Stimulated activated CD8-positive, alpha-beta memory T cell treated with anti-CD3 and anti-CD28 coated beads, Interleukin-7, amount 100 ng/mL, for 1 hour (primary cell): ENCODE results near the gene CDK2.

Source experiments
- DNase-seq, 2 donors: peaks; one replicate each; pipeline ENCODE4 v3.0.0-alpha.2; 2020; ENCODE audit warnings: low read depth in 2 of 2

Gene CDK2

DNA sequence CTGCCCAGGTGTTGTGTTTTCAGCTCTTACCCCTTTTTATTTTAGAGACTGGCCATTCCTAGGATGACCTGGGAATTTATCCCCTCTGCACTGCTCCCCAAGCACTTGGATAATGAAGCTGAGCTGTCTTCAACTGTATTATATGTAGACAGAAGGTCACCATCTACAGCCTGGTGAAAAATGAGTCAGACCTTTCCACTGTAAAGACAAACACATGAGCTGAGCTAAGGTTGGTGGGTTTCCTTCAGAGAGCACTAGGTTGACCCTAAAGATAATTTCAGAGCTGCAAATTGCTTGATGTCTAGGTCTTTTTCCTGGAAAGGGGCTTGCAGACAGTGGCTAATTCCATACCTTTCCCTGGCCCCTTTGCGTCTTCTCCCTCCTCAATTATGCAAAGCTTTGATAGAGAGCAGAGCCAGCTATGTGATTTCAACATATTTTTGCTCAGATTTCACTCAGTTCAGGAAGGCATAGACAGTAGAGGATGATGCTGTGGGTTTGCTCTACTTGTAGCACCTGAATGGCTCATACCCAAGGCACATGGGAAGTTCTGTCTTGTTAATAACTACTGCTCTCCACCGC lies 45.0 kb downstream of the CDK2 start:
- DNase-seq = no peak

DNA sequence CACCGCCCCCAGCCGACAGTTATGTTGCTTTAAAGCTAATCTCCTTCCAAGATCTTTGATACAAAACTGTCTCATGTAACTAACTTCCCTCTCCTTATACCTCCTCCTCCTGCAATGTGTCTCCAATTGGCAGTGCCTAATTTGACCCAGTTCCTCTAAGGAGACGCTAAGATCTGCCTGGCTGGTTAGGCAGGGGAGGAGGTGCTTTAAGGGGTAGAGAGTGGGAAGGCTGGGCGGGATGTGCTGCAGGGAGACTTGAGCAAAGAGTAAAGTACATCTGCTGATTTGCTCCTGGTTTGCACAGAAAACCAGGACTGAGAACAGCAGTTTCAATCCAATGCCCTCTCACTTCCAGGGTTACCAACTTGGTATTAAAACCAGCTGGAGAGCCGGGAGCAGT lies 46.9 kb downstream of the CDK2 start:
- DNase-seq = no peak

GRCh38 chr12:56014205-56014604 lies 47.6 kb downstream of the CDK2 start:
- DNase-seq = no peak

DNA sequence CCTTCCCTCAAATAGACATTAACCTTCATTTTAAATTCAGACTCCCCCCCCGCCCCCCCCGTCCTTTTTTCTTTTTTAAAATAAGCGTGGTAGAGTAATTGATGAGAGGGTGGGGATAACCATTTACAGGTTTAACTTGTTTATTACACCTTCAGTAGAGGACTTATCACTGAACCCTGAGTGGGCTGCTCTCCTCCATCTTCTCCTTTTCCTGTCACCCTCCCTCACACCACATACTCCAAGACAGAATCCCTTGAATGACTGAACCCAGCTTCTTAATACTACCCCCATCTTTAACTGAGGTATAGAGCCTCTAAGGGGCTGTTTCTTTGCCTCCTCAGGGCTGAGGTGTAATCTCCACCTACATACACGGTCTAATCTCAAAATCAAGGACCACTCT lies 50.6 kb downstream of the CDK2 start:
- DNase-seq = no peak

DNA sequence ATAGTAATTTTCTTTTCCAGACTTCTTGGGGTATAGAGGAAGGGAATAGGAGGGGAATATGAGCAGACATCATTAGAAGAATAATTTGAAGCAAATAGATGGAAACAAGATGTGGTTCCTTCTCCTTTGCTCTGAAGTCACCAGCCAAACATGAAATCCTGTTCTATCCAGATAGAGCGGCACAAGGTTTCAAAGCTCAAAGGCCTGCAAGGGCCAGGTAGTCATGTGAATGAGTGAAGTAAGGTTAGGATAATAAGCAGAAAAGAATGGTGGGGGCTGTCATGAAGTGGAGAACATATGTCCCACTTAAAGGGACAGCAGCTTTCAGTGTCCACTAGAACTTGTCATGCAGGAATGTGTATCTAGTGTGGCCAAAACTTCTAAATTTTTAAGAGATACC lies 51.7 kb downstream of the CDK2 start:
- no peak for DNase-seq

GRCh38 chr12:56020423-56021184 lies 54.0 kb downstream of the CDK2 start, which contains the start of gene IKZF4:
Gene IKZF4, plus strand, starts transcription at chr12:56021043. Its CDS starts 451 bp downstream, at chr12:56021494.
- DNase-seq = no peak

GRCh38 chr12:56021889-56022497 lies 55.4 kb downstream of the CDK2 start:
- no peak for DNase-seq
